A673 (cell line): ENCODE data around the gene HLA-DRB1.

Source experiments
- CTCF ChIP-seq: fragments of 300-800, 200-600 bp; sonication (generic); conservative IDR thresholded peaks from 2 replicates; pipeline ENCODE4 v1.5.1; 2017; ENCODE audit warnings: low read depth, mild to moderate bottlenecking, antibody characterized with exemption, low read length, moderate library complexity, mixed read lengths
- EZH2 ChIP-seq: fragments of 200-600 bp; sonication (generic); IDR thresholded peaks from 2 replicates; pipeline ENCODE4 v1.6.1; 2017; ENCODE audit warnings: borderline replicate concordance, low read depth, mild to moderate bottlenecking, mixed read lengths, antibody characterized with exemption, low read length; ENCODE audit not compliant: poor library complexity, severe bottlenecking

- TF ChIP-seq CTCF: no peak
- TF ChIP-seq EZH2: no peak
Measured at GRCh38 chr6:32580593-32580992, 9.1 kb downstream of the HLA-DRB1 start.
